GM19328 (cell line): ENCODE measurements around the gene RIC1.
"Not testable (repeated sequence)": the region's sequence is repeated elsewhere in the genome, so short reads cannot be mapped to it uniquely, and the experiment has no call there.

Source experiments
- ATAC-seq: cut with Tn5 transposase; IDR thresholded peaks from one replicate; pipeline ENCODE4 v1.9.1; 2021; ENCODE audit warnings: mild to moderate bottlenecking, moderate library complexity; ENCODE audit not compliant: unreplicated experiment

Gene RIC1

DNA sequence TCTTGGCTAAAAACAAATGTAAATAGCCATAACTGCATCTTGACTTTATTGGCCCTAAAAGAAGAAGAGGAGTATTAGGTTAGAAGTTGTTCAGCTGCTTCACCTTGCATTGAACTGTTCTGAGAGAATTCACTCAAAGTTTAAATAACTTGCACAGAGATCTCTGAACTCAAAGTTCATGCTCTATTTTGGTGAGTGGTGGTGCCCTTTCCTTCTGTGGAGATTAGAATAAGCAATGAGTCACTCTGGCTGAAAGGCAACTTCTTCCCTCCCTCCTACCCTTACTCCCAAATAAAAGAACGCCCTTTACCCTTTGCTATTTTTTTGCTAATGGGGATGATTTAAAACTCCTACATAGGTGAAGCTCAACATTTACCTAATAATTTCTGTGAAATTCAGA, 155.1 kb downstream of the RIC1 start:
- ATAC-seq: no peak

DNA sequence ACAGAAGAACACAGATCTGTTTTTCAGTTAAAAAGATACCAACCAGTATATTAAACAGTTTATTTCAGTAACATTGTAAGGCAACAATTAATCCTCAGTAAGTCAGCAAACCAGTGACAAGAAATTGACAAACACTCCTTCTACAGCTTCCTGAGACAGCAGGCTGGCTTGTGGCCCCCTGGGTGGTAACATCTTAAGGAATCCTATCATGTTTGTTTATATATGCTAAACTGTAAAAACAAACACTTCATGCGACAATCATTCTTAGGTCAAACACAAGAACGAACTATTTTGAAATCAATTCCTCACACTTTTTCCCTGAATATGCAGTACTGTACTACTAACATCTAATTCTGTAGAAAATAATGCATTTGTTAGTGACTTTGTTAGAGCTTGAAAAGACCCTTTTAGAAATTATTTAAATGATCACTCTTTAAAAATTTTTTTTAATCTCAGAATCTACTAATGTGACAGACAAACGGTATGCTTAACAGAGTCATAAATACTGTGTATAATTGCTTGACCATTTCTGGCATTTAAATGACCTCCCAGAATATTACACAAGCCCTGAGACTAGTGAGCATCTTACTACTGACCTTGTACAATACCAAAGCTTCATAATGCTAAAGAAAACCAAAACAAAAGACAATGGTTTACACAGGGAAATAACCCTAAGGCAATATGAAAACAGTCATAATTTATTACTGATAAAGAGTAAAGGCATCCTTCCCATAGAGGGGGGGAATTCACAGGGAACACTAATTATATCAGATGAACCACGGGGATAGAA, 155.8 kb downstream of the RIC1 start:
- no peak for ATAC-seq

DNA sequence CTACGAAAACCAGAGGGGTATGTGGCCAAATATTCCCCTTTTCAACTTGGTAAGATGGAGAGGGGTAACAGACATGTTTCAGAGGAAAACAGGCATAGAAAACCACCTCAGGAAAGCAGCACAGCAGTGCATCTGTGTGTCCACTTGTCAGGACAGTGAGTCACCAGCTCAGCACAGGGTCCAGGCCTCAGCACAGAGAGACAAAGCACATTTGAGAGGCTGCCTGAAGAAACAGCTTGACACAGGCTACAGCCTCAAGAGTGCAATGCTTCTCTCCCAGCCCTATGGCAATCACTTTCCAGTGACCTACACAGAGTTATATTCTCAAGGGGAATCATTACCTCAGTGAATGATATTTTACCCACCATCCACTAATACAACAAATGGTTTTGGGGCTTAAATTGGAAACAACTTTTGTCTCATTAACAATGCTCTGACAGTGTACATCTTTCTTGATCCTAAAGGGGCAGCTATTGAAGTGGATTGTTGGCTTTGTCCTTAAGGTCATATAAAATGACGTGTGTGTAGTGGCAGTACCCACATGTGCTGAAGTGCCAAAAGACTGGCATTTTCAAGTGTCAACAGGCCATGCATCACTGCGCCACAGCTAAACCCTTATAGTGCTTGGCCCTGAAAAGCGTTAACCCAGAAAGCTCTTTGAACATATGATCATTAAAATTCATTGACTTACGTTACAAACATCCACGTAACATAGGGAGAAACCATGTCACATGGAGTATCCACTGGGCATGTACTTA, 157.6 kb downstream of the RIC1 start:
- no peak for ATAC-seq

DNA sequence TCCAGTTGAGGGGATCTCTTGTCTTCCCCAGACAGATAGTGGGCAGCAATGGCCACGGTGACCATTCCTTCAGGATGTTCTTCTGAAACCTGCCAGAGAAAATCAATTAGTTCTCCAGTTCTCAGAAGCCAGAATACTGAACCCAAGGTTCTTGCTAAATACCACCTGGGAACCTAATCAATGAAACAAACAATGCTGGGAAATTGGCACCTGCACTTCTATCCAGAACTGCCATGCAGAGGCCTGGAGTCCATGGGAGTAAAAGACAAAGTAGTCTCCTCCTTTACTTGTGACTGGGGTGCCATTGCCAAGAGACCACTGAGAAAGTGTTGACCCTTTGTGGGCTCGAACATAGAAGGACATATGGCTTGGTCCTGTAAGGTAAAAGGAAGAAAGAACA, 158.3 kb downstream of the RIC1 start:
- no peak for ATAC-seq

DNA sequence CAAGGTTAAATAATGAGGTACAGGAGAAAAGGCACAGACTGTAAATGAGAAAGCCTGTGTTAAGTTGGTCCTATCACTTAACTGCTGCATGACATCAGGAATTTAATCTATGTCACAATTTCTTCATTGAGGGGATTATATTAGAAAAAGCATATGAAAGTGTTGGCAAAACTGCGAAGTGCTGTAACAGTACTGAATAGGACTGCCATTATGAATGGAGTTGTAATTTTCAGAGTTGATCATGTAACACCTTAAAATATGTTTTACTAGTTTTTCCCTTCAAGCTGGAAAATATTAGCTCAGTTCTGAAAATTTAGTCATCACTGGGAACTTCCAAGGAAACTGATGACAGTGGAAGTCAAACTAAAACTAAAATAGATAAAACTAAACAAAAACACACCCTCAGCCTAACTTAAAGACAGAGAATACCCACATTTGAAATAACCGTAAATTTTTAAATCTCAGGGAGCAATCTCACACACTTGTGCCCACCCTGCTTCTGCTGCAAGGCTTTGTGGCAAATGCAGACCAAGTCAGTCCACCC, 158.9 kb downstream of the RIC1 start:
- no peak for ATAC-seq

DNA sequence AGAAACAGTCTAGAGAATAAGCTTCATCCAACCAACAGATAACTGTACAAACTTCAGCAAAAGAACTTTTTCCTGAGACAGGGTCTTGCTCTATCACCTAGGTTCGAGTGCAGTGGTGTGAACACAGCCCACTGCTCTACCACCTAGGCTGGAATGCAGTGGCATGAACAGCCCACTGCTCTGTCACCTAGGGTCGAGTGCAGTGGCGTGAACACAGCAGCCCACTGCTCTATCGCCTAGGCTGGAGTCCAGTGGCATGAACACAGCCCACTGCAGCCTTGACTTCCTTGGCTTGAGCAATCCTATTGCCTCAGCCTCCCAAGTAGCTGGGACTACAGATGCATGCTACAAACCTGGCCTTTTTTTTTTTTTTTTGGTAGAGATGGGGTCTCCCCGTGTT, 160.6 kb downstream of the RIC1 start:
- ATAC-seq: no peak

DNA sequence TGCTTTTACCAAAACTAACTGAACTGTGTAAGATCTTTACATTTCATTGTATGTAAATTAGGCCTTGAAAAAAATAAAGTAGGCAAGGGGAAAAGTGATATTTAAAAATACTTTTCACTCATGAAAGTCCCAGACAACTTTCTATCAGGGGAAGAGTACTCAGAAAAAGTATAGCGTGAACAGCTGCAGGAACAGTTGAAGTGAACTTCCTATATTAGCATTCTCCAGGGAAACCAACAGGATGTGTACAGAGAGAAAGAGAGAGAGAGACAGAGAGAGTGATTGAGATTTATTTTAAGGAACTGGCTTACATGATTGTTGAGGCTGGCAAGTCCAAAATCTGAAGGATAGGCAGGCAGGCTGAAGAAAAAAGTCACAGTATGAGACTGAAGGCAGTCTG, 162.0 kb downstream of the RIC1 start:
- ATAC-seq: no peak

DNA sequence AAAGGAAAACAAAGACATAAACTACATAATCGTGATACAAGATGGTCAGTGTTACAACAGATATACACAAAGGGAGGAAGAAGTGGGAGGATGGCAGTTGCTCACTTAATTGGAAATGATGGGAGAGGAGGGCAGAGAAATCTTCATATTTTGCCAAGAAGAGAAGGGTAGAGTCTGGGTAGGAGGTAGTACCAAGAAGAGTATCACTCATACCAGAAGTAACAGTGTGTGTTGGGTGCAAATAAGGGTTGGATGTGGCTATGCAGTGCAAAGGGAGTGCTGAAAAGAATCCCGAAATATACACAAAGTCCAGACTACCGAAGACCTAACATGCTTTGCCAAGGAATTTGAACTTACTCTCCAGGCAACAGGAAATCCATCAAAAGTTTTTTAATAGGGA, 163.0 kb downstream of the RIC1 start:
- no peak for ATAC-seq

DNA sequence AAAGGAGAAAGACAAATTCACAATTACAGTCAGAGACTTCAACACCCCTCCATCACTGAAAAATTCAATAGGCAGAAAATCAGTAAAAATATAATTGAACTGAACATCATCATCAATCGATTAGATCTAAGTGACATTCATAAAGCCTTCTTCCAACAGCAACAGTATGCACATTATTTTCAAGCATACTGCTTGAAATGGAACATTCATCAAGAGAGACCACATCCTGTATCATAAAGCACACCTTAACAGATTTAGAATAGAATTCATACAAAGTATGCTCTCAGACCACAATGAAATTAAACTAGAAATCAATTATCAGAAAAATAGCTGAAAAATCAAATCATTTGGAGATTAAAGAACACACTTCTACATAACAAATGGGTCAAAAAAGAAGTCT, 164.9 kb downstream of the RIC1 start:
- no peak for ATAC-seq

DNA sequence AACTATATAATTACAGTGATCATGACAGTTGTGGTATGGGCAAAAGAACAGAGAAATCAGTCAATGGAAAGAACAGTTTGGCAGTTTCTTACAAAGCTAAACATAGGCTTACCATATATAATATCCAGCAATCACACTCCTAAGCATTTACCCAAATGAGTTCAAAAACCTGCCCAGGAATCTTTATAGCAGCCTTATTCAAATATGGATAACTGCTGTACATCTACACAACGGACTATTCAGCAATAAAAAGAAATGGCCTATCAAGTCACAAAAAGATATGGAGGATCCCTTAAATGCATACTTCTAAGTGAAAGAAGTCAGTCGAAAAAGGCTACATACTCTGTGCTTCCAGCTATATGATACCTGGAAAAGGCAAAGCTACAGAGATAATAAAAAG, 167.4 kb downstream of the RIC1 start:
- ATAC-seq: no peak

DNA sequence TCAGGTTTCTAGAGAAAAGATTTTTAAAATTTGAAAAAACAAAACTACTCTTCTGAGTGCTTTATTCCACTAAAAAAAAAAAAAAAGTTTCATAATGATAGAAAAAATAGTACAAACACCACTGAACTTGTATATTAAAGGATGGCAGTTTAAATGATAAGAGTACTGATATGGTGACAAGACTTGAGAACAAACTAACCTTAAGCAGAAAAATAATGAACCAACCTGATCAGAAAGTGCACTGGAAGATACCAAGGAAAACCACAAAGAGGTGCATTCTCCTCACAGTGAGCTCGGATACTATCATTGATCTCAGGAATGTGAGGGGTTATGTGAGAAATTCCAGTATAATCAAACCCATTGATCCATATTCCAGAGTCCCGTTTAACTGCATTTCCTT, 169.7 kb downstream of the RIC1 start:
- no peak for ATAC-seq

DNA sequence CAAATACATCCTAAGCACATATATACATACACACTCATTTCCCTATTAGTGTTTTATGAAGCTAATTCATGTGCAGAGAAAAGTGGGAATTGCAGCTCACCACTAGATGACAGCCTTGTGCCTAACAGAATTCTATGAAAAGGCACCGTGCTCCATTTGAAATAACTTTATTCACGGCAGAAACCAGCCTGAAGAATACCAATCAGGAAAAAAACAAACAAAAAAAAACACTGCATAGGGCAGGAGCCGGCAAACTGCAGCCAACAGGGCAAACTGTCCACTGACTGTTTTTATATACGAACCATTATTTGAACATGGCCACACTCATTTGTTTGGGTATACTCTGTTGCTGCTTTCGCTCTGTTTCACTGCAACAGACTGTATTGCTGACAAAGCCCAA, 170.4 kb downstream of the RIC1 start:
- ATAC-seq: no peak

DNA sequence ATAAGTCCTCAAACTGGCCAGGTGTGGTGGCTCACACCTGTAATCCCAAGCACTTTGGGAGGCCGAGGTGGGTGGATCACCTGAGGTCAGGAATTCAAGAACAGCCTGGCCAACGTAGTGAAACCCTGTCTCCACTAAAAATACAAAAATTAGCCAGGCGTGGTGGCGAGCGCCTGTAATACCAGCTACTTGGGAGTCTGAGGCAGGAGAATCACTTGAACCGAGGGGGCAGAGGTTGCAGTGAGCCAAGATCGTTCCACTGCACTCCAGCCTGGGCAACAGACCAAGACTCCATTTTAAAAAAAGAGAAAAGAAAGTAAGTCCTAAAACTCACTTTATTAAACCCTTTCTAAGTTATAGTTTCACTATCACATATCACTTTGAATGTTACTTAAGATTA, 171.5 kb downstream of the RIC1 start:
- ATAC-seq: not testable (repeated sequence)

DNA sequence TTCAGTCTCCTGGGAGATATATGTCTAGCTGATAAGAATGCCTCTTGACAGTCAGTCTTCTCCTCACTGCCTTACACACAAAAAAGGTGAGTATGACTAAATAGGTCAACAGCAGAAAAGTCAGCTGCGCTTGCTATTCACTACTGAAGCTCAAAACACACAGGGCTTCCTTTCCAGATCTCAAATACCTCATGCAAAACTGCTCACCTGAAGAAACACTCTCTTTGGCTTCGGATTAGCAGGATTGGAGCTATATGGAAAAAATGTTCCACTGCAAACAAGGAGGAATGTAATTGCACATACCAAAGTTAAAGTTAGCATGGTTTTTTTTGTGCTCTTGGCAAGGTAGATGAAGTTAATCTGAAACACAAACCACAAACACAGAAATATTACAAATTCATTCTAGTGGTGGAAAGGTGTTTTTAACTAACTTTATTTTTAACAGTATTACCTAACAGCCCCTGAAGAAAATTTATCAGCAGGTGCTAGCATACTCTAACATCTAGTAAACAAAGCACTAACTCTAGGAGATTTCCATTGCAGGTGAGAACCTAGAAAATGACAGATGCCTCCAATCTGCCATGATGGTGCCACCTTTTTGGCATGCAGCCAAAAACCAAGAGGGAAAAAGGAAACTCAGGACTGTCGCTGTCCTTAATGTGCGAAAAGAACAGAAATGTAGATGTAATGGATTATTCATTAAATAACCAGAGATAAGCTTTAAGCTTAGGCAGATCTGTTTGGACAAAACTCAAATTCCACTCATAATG, 172.2 kb downstream of the RIC1 start:
- no peak for ATAC-seq

DNA sequence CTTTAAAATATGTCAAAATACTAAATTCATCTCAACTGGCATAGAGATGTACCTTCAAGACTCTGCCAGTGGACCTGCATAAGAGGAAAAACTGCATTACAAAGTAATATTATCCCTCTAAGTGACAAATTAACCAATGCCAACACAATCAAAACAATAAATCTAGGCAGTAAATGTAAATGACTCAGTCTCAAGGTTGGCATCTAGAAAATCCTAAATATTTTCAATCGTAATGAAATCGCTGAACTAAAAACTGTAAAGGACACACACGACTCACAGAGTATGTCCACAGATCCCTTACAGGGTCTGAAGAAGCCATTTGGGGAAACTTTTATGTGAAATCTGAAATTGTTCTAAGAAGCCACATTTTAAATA, 172.8 kb downstream of the RIC1 start:
- no peak for ATAC-seq

DNA sequence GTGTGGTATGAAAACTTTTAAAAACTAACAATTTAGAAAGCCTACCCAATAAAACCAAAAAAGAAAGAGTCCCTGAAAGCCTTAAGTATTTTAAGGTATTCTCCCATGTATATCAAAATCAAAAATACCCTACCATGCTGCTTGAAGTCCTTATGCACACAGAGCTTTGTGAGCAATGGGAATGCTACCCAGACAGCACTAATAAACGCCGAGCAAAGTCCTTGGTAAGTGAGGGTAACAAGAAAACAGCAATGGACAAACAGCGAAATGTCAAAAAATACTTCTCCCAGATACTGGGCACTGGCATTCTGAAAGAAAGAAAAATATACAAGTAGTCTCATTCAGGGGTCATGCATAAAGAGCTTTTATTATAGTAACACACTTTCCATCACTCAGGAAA, 176.6 kb downstream of the RIC1 start:
- ATAC-seq: no peak

DNA sequence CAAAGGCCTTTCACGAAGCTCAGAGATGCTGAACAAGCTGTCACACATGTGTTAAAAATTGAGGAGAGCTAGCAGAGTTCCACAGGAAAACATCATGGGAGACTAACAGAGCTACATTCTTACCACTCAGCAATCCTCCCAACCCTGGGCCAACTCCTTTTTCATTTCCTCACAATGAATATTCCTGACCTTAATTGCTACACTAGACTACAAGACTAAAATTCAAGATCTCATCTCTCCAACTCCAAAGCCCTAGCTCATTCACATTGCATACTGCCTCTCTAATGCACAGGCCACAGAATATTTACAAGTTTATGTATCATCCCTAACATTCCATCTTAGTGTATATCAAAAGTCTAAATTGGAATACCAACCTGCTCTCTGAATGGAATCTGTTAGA, 182.8 kb downstream of the RIC1 start:
- no peak for ATAC-seq

DNA sequence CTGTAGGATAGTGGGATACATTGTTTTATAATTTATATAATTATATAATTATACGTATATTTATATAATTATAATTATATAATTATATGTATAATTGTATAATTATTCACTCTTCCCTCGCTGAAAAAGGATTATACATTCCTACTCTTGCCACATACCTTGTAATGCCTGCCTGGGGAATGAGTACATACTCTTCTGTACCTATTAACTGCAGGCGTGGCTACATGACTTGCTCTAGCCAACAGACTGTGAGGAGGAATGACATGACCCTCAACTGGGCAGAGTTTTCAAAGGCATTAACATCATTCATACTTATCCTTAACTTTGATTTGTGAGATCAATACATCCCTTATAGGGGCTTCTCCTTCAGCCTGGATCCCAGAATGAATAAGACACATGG, 184.9 kb downstream of the RIC1 start:
- ATAC-seq: no peak

DNA sequence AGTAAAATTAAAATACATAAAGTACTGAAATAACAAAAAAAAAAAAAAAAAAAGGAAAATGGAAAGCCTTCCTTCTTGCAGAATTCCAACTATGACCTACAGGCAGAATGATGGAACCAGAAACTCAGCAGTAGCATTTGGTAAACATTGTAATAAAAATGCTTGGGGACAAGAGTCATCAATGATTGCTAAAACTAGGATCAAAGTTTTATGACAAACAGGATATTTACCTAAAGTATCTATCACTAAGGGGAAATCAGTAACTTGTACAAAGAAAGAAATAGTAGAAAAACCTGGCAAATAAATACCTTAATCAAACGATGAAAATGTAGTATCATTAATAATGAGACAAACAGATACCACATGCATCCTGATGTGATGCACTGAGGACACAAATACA, 186.6 kb downstream of the RIC1 start:
- no peak for ATAC-seq

DNA sequence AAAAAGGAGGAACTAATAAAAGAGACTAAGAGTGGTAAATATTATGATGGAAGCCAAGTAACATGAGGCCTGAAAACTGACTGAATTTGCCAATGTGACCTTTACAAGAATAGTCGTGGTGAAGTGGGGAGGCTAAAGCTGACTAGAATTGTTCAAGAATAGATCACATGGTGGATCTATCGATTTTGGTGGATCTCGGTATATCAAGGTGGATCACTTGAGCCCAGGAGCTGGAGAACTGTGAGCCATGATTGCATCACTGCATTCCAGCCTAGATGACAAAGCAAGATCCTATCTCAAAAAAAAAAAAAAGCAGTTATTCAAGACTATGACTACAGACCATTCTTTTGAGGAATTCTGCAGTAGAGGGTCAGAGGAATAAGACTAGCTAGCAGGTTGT, 189.0 kb downstream of the RIC1 start:
- ATAC-seq: no peak

DNA sequence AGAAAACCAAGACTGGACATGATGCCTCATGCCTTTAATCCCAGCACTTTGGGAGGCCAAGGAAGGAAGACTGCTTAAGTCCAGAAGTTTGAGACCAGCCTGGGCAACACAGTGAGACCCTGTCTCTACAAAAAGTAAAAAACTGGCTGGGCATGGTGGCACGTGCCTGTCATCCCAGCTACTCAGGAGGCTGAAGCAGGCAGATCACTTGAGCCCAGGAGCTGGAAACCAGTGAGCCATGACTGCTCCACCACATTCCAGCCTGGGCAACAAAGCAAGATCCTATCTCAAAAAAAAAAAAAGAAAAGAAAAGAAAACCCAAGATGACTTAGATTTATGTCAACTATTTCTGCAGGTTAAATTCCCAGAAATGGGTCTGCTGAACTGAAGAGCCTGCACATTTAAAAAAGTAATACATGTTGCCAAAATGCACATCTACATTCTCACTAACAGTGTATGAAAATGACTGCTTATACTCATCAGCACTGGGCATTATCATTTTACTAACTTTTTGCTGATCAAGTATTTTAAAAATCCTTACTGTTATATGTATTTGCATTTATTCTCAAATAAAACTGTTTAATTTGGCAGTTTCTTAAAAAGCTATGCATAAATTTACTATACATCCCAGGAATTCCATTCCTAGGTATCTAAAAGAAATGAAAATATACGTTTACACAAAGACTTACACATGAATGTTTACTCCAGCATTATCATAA, 189.7 kb downstream of the RIC1 start:
- no peak for ATAC-seq
